HG03521 (cell line): Measurements from ENCODE around the gene TADA2B.
A peak's percentile ranks its signal among the peaks of the same experiment; 100 is the strongest.

Experiments used
- ATAC-seq: cut with Tn5 transposase; IDR thresholded peaks from one replicate; pipeline ENCODE4 v1.9.1; 2021; ENCODE audit warnings: mild to moderate bottlenecking, moderate library complexity; ENCODE audit not compliant: unreplicated experiment

The TADA2B gene

DNA sequence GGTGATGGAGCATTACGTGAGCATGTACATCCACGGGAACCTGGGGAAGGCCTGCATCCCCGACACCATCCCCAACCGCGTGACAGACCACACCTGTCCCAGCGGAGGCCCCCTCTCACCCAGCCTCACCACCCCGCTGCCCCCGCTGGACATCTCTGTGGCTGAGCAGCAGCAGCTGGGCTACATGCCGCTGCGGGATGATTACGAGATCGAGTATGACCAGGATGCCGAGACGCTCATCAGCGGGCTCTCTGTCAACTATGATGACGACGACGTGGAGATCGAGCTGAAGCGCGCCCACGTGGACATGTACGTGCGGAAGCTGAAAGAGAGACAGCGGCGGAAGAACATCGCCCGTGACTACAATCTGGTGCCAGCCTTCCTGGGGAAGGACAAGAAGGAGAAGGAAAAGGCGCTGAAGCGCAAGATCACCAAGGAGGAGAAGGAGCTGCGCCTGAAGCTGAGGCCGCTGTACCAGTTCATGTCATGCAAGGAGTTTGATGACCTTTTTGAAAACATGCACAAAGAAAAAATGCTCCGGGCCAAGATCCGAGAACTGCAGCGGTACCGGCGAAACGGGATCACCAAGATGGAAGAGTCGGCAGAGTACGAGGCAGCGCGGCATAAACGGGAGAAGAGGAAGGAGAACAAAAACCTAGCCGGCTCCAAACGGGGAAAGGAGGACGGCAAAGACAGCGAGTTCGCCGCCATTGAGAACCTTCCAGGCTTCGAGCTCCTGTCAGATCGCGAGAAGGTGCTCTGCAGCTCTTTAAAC is 11.1 kb downstream of the TADA2B start:
- ATAC-seq, result no peak

DNA sequence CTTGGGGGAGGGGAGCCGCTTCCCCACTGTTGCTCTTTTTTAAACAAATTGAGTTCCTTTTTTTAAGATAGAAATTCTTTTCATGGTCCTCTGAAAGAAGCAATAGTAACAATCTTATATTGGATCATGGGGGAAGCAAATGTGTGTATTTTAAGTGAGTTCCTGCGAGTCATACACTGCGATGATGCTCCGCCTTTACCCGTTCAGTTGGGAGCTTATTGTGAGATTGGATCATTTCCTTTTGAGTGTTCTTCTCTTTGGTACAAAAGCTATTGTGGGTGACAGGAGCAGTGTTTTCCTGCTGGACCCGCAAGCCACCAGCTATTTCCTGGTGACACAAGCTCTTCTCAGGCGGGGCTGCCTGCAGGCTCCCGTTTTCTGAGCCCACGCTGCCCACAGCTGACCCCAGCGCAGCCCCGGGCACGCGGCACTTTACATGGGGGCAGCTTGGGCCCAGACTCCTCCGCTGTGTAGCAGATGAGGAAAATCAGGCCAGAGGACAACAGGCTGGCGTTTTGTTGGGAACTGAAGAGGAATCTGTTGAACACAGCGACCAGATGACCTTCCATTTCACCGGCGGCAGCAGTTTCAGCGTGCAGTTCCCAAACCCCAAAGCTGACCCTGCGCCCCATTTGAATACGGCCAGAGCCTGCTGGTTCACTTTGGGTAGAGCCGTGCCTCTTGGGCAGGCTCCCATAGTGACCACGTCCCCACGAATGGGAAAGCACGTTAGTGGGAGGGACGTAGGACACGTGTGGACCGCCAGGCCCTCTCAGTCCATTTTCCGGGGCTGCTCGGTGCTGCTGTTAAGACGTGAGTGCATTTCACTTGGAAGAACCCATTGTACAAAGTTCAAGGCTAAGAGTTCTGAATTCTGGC is 12.2 kb downstream of the TADA2B start:
- no peak for ATAC-seq

DNA sequence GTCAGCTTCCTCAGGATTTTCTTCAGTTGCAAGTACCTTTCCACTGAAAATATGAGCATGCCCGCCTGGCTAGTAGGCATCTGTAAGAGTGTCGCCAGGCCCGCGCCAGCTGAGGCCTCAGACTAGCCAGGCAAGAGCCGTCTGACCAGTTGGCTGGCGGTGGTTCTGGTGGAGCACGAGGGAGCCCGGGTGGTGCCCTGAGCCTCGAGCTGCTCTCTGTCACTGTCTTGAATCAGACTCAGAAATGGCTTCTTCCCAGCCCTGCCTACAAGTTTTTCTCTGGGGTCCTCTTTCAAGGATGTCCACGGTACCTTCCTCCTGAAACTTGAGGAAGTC is 12.8 kb downstream of the TADA2B start:
- ATAC-seq, result no peak

DNA sequence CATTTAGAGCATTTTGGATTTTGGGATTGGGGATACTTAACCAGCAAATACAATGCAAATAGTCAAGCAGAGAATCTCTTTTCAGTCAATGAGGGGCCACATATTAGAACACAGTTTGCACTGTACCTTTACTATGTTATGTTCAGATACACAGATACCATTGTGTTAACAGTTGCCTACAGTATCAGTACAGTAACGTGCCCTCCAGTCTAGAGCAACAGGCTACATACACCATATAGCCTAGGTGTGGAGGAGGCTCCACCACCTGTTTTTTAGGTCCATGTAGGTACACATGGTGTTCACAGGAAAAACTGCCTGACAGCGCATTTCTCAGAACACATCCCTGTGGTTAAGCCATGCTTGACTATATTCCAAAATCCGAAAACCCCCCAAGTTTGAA is 15.6 kb downstream of the TADA2B start:
- no peak for ATAC-seq

DNA sequence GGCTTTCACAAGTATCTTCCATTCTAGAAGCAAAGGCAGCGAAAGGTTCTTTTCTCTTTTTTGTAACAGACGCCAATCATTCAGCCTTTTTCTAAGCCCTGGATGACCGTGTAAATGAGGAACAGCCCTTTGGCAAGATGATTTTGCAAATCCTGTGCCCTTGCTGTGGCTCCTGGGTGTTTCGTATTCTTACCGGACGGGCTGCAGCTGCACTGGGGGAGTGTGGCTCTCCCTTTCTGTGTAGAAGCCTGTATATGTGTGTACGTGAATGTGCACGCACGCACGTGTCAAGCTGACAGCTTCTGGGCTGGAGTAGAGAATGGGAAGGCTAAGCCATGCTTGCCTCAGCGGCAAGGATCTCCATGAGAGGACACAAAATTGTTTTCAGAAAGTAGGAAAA is 16.5 kb downstream of the TADA2B start:
- no peak for ATAC-seq

DNA sequence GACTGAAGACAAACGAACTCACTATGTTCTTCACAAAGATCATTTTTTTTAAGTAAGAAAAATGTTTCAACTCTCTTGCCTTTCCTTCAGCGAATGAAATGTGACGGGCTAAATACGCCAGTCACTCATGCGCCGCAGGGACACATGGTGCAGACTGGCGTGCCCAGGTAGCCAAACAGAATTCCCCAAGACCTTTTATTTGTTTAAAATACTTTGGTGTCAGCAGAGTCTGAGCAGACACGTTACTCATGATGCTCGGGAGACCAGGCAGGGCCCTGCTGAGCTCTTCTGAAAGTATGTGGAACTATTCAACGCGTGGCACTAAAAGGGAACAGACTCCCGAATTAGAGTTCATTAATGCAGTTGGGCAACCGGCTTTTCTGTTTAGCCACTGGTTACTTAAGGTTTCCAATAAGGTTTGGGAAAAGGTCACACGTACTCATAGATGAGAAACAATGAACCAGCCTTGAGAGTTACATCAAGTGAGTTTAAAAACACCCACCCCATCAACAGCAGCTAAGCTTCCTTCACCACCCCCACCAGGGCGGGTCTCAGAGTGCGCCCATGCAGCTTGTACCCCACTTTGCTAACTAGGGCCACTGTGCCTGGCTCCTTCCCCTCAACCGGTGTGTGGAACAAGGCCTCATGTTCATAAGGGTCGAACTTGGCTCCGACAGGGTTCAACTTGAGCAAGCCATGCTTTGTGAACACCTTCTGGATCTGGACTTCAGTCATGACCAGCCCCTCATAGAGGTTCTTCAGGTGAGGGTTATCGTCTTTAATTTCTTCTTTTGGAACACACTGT is 17.4 kb downstream of the TADA2B start:
- ATAC-seq, result no peak

DNA sequence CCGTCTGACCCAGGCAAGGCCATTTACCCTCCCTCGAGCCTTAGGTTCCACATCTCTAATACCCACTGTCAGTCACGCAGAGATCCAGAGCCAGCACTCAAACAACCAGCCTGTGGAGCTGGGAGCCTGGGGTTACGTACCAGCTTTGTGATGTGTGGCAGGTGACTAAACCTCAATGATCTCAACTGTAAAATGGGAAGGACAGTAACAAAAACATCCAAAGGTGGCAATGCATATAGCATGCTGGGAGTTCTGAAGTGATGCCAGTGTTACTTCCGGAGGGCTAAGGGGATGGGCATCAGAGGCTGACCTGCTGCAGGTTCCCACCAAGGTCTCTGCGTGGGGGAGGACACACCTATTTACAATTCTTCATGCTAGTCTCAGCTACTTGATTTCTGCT is 18.6 kb downstream of the TADA2B start:
- no peak for ATAC-seq

DNA sequence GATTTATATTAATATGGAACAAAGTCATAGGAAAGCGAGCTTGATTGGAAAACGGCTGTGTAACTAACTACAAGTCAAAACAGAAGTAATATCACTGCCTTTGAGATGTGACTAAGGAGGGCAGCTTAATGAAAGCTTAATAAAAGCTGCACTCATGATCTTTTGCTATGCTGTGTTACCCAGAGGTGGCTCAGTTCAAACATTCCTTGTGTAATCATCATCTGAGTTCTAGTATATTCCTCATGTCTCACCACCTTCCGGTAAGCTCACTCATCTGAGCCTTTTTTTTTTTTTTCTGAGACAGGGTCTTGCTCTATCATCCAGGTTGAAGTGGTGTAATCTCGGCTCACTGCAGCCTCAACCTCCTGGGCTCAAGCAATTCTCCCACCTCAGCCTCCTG is 19.6 kb downstream of the TADA2B start:
- ATAC-seq, result no peak

DNA sequence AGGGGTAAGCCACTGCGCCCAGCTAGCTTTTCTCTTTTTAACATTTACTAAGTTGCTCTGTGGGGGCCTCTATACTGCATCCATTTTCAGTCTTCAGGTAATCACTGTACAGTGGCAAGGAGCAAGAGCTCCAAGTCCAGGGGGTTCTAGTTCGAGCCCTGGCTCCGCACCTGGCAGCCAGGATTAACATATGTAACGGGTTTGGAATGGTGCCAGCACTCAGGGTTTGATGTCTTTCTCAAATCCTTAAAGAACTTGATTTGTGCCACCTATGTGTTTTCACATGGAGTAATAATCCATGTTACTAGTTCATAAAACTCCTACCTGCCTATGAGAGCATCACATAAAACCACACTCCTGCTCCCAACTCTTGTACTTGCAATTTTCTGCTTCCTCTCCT is 20.2 kb downstream of the TADA2B start:
- ATAC-seq, result no peak

DNA sequence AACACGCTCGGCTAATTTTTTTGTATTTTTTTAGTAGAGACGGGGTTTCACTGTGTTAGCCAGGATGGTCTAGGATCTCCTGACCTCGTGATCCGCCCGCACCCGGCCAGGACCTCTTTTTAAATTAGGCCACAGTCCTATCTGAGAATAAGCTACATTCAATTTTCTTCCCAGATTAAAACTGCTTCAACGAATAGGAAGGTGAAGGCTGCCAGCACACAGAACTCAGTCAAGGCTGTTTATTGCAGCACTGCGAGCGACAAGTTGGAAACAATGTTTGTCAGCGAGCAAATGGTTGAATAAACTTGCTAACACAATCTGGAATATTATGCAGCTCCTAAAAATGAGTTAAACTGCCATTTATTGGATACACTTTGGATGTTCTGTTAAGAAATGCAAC is 22.8 kb downstream of the TADA2B start:
- no peak for ATAC-seq

DNA sequence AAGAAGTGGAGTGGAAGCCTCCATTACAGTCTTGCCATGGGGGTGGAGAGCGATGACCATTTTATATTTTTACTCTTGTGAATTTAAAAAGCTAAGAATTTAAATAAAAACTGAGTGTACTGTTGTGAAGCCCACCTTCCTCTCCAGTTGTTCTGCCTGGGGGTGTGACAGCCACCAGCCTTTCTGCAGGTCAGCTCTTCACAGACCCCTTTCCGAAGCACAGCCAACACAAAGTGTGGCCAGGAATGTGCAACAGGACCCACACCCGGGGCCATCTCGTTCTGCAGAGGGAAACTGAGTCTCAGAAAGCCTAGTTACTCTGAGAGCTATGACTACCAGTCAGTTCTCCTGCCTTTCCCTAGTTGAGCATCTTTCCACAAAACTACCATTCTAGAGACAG is 23.3 kb downstream of the TADA2B start:
- ATAC-seq, result no peak

DNA sequence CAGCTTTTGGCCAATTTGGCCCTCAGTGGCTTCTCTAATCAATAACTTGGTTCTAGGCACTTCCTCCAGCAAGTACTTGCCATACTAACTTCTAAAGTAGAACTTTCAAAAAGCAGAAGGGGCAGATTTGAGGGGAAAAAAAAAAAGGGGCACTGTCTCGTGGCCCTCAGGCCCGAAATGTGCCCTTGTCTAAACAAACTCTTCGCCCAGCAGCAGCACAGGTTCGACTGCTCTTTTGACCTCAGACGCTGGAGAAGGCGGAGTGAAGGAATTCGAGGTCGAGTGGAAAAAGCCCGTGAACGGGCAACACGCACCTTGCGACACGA is 23.9 kb downstream of the TADA2B start:
- no peak for ATAC-seq

DNA sequence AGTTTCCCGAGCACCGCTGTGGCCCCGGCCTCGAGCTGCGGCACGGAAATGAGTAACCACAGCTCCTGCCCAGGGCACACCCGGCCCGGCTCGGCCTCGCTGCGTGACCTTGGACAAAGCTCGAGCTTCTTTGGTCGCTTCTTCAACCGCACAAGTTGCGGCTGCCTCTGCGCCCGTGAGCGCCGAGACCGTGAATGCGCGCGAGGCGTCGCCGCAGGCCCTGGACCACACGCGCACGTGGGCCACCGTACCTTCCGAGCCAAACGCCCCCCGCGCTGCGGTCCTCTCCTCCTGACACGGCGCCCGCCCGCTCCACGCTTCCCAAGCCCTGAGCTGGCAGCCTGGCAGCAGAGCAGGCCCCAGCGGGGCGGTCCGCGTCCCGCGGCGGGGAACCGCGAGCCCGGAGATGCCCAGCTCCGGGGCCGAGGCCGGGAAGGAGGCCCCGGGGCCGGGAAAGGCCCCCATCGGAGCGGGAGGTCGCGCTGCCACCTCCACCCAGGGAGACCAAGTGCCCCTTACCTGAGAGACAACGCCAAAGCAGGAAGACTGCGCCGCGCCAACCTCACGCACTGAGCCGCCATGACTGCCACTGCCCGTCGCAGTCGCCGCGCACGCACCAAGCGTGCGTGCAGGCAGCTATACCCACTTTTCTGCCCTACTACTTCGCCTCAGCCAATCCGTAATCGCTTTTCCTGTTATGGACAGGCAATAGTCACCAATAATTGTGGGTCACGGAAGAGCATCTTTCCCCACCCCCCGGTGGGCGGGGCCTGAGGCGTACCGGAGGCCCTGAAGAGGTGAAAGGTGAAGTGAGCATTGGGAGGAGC is 24.5 kb downstream of the TADA2B start, which contains the start of gene GRPEL1:
TSS of gene GRPEL1 (minus strand) at position 613 of the 827 bp plus-strand sequence. CDS start at position 581, 32 bp downstream.
- ATAC-seq, result peak; percentile 85

DNA sequence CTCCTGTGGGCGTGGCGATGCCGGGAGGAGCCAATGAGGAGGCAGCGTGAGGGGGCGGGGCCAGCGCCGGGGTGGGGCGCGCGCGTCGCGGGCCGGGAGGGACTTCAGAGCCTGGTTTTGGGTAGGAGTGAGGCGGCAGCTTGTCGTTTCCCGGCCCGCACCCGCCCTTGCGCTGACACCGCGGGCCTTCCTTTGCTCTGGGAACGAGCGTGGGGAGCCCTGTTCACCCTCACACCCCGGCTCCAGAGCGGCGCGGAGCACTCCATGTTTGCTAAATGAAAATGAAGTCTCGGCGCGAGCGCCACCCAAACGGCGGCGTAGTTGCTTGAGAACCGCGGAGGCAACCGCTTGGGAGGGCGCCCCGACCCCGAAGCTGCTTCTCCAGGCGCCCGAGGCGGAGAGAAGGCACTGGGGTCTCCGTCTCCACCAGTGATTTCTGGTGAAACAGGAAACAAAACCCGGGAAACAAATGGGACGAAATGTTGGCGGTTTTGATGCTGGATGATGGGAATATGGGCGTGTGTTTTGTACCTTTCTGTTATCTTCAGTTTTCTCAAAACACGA is 25.2 kb downstream of the TADA2B start:
- ATAC-seq, result peak; percentile 20

DNA sequence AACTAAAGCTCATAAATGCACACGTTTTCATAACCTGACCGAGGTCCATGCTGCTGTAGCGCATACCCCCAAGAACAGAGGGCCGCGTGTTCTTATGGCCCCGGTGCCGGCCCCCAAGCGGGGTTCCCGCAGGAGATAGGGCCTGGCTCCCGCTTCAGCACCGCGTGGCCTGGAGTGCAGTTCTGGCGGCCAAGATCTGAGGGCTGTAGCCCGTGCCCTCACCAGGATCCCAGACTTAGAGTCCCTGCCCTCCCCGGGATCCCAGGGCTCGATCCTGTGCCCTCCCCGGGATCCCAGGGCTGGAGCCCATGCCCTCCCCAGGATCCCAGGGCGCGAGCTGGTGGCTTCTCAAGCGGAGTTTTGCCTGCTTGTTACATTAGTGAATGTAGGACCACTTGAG is 25.7 kb downstream of the TADA2B start:
- no peak for ATAC-seq

DNA sequence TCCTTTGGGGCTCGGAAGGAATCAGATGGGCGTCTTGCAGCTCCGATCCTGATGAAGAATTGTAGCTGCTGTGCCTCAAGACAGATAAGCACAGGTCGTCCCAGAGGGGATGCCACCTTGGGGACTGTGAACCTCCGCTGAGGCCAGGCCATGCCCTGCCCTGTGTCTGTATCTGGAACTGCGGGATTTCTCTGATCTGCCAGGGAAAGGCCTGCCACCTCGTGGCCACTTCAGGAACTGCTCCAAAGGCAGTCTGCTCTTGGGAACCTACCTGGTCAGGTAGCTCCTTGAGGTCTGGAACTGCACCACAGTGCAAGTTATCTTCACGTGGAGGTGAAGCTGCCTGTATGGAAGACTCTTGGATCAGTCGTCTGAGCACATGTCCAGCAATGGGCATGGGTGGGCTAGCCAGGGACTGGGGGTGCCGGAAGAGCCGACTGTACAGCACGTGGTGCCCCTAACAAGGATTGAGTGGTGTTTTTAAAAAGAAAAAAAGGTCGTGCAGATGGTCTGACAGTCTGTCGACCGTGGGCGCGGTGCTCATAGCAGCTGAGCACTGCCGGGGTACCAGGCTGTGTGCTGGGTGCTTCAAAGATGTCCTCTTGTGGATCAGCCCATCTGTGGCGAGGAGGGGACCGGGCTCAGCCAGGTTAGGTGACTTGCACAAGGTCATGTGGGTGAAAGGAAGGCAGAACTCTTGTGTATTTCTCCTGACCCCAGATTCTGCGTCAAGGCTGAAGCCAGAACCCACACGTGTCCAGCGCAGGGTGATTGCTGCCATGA is 27.7 kb downstream of the TADA2B start:
- ATAC-seq, result peak; percentile 28

DNA sequence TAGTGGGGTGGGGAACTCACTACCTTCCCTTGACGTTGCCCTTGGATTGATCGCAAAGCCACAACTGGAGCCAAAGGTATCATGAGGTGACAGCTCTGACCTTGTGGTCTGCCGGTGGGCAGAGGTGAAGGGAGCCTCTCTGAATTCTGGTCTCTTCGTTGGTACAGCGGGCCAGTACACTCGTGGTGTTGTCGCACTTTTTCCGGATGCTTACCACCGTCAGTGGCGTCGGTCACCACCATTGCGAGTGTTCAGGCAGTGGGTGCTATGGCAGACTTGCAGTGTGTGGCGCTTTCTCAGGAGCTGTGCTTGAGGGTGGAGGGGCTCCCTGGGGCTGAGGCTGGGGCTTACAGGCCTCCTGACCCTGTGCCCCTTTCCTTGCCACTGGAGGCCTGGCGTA is 29.9 kb downstream of the TADA2B start:
- ATAC-seq, result no peak

DNA sequence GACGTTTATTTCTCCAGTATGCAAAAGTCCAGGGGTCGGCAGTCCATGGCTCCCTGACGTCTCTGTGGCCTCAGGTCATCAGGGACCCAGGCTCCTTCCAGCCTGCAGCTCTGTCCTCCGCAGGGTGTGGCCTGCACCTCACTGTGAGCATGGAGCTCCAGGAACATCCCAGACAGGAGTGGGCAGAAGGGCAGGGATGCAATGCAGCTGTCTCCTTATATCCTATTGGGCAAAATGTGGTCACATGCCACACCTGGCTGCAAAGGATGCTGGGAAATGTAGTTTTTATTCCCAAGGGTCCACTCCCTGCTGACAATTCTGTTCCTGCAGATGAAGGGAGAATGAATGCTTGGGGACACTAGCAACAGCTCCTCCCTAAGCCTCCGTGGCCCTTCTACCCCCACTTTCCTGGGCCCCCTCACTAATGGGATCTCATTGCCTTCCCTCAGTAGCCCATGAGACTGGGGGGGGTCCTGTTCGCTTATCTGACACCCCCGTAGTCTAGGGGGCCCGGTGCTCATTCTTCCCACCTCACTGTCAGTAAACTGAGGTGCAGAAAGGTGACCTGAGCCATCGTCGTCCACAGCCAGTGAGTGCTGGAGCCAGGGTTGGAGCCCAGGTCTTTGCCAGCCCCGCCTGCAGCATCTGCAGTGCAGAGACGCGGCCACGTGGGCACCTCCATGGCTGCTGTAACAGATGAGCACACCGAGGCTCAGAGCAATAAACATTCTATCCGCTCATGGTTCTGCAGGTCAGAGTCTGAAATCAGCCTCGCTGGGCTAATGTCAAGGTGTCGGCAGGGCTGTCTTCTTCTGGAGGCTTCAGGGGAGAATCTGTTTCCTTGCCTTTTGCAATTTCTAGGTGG is 30.6 kb downstream of the TADA2B start:
- ATAC-seq, result no peak

DNA sequence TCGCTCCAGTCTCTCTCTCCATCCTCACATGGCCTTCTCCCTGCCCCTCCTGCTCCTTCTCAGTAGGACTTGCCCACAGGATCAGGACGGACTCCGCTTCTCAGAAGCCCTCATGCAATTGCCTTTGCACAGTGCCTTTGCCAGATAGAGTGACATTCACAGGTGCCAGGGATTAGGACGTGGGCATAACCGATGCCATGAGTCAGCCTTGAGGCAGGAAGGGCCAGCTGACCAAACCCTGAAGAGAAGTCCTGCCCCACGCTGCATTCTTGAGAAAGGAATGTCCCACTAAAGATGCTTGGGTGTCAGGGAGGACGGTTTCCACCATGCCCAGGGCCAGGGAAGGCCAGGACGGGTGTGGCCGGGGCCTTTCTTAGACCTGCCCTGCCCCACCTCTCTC is 31.3 kb downstream of the TADA2B start:
- no peak for ATAC-seq
